Peyer's patch (tissue), 4 donors: ENCODE data around the gene ELFN1.

Experiments
- CTCF ChIP-seq, 6 experiments: fragments of 450-650 bp in 4 of 6; fragments of 200-600 bp in 2 of 6; sonication (generic) in 1 of 6; IDR thresholded peaks; one replicate each; pipeline ENCODE4 v1.5.1; 2017 to 2019; ENCODE audit warnings: antibody characterized with exemption in 6 of 6, mild to moderate bottlenecking in 3 of 6, moderate library complexity in 1 of 6
- POLR2A ChIP-seq, 2 donors: fragments of 450-650 bp; IDR thresholded peaks; one replicate each; pipeline ENCODE4 v1.5.1; 2017; ENCODE audit warnings: antibody characterized with exemption in 2 of 2, mild to moderate bottlenecking in 2 of 2, moderate library complexity in 2 of 2

- no peak for TF ChIP-seq CTCF (IDR thresholded peaks at IDR 0.05)
- TF ChIP-seq POLR2A (IDR thresholded peaks at IDR 0.05), result no peak
Measured at GRCh38 chr7:1659696-1660095, 10.4 kb upstream of the ELFN1 start.
